Thyroid gland (tissue), 4 donors: ENCODE results near the gene SLC5A9.

Experiments
- CTCF ChIP-seq, 6 experiments: fragments of 200-600 bp in 3 of 6; fragments of 450-650 bp in 3 of 6; sonication (generic) in 3 of 6; IDR thresholded peaks; one replicate each; pipeline ENCODE4 v1.5.1; 2016 to 2019; ENCODE audit warnings: antibody characterized with exemption in 6 of 6, mild to moderate bottlenecking in 2 of 6, inconsistent platforms in 1 of 6, moderate library complexity in 1 of 6
- POLR2A ChIP-seq, 2 donors: fragments of 450-650 bp; IDR thresholded peaks; one replicate each; pipeline ENCODE4 v1.6.1; 2017; ENCODE audit warnings: antibody characterized with exemption in 2 of 2, mild to moderate bottlenecking in 2 of 2, moderate library complexity in 1 of 2

- TF ChIP-seq CTCF (IDR thresholded peaks at IDR 0.05) (no peak), POLR2A (IDR thresholded peaks at IDR 0.05) (no peak)
Measured at GRCh38 chr1:48251821-48252220, 29.3 kb downstream of the SLC5A9 start.
